SK-N-SH treated with all-trans-retinoic acid at 6 μM for 48 hours (cell line): ENCODE data around the gene SLC35D2.

ENCODE experiments used
- ATAC-seq: fragments of 200-7000 bp; cut with Tn5 transposase; 3 replicates; pipeline ENCODE4 v1.9.1; 2020; ENCODE audit warnings: mild to moderate bottlenecking, moderate library complexity
- ARNTL ChIP-seq: fragments of 450-650 bp; formaldehyde crosslinking; IDR thresholded peaks from 2 replicates; pipeline ENCODE4 v1.5.0; 2020; ENCODE audit warnings: low read depth, mild to moderate bottlenecking, moderate library complexity, borderline replicate concordance
- BACH2 ChIP-seq: fragments of 250-450 bp; sonication (Bioruptor Pico); IDR thresholded peaks from 2 replicates; pipeline ENCODE4 v1.9.0; 2021; ENCODE audit warnings: mild to moderate bottlenecking, borderline replicate concordance
- CSDC2 ChIP-seq: fragments of 250-450 bp; sonication (Bioruptor Pico); IDR thresholded peaks from 2 replicates; pipeline ENCODE4 v1.5.0; 2020; ENCODE audit warnings: mild to moderate bottlenecking, moderate library complexity
- CSRNP3 ChIP-seq: fragments of 250-450 bp; sonication (Bioruptor Pico); IDR thresholded peaks from 2 replicates; pipeline ENCODE4 v1.5.1; 2021; ENCODE audit warnings: mild to moderate bottlenecking, moderate library complexity
- ESRRG ChIP-seq: fragments of 250-450 bp; sonication (Bioruptor Pico); IDR thresholded peaks from 2 replicates; pipeline ENCODE4 v1.6.1; 2021; ENCODE audit warnings: mild to moderate bottlenecking
- GLIS3 ChIP-seq: fragments of 250-450 bp; sonication (Bioruptor Pico); IDR thresholded peaks from 2 replicates; pipeline ENCODE4 v1.5.0; 2020; ENCODE audit warnings: mild to moderate bottlenecking, moderate library complexity
- ISL1 ChIP-seq: fragments of 250-450 bp; sonication (Bioruptor Pico); IDR thresholded peaks from 2 replicates; pipeline ENCODE4 v2.1.2; 2022; ENCODE audit warnings: mild to moderate bottlenecking, moderate library complexity
- PATZ1 ChIP-seq: fragments of 250-450 bp; sonication (Bioruptor Pico); IDR thresholded peaks from 2 replicates; pipeline ENCODE4 v1.8.0; 2020; ENCODE audit warnings: mild to moderate bottlenecking, moderate library complexity, borderline replicate concordance
- PPARA ChIP-seq: fragments of 250-450 bp; sonication (Bioruptor Pico); IDR thresholded peaks from 2 replicates; pipeline ENCODE4 v1.5.0; 2020; ENCODE audit warnings: mild to moderate bottlenecking, borderline replicate concordance
- RARB ChIP-seq: fragments of 250-450 bp; sonication (Bioruptor Pico); IDR thresholded peaks from 2 replicates; pipeline ENCODE4 v1.8.0; 2021; ENCODE audit warnings: mild to moderate bottlenecking, moderate library complexity
- TCF4 ChIP-seq: fragments of 250-450 bp; sonication (Bioruptor Pico); IDR thresholded peaks from 2 replicates; pipeline ENCODE4 v1.8.0; 2021; ENCODE audit warnings: mild to moderate bottlenecking, moderate library complexity, borderline replicate concordance
- TOX ChIP-seq: fragments of 250-450 bp; sonication (Bioruptor Pico); IDR thresholded peaks from 2 replicates; pipeline ENCODE4 v1.8.0; 2021; ENCODE audit warnings: mild to moderate bottlenecking, moderate library complexity, borderline replicate concordance
- ZC3H10 ChIP-seq: fragments of 250-450 bp; sonication (Bioruptor Pico); IDR thresholded peaks from 2 replicates; pipeline ENCODE4 v1.5.1; 2021; ENCODE audit warnings: mild to moderate bottlenecking, moderate library complexity
- ZFP30 ChIP-seq: fragments of 450-650 bp; formaldehyde crosslinking; IDR thresholded peaks from 2 replicates; pipeline ENCODE4 v1.5.0; 2022; ENCODE audit warnings: mild to moderate bottlenecking, moderate library complexity
- ZNF565 ChIP-seq: fragments of 450-650 bp; formaldehyde crosslinking; conservative IDR thresholded peaks from 2 replicates; pipeline ENCODE4 v1.5.0; 2020; ENCODE audit warnings: low read depth, mild to moderate bottlenecking, moderate library complexity
- ZNF70 ChIP-seq: fragments of 450-650 bp; formaldehyde crosslinking; IDR thresholded peaks from 2 replicates; pipeline ENCODE4 v1.5.0; 2020; ENCODE audit warnings: mild to moderate bottlenecking, moderate library complexity
- ZNF8 ChIP-seq: fragments of 450-650 bp; formaldehyde crosslinking; IDR thresholded peaks from 2 replicates; pipeline ENCODE4 v1.5.0; 2020; ENCODE audit warnings: mild to moderate bottlenecking, moderate library complexity
- TF ChIP-seq, protein P1 (sequence below): fragments of 250-450 bp; sonication (Bioruptor Pico); IDR thresholded peaks from 2 replicates; pipeline ENCODE4 v1.5.1; 2020; ENCODE audit warnings: low read depth, mild to moderate bottlenecking, moderate library complexity
- TF ChIP-seq, protein P2 (sequence below): fragments of 250-450 bp; sonication (Bioruptor Pico); IDR thresholded peaks from 2 replicates; pipeline ENCODE4 v1.5.0; 2020; ENCODE audit warnings: mild to moderate bottlenecking, moderate library complexity
- TF ChIP-seq, protein P3 (sequence below): fragments of 250-450 bp; sonication (Bioruptor Pico); IDR thresholded peaks from 2 replicates; pipeline ENCODE4 v1.8.0; 2021; ENCODE audit warnings: low read depth, mild to moderate bottlenecking, moderate library complexity, borderline replicate concordance

SLC35D2 gene

DNA sequence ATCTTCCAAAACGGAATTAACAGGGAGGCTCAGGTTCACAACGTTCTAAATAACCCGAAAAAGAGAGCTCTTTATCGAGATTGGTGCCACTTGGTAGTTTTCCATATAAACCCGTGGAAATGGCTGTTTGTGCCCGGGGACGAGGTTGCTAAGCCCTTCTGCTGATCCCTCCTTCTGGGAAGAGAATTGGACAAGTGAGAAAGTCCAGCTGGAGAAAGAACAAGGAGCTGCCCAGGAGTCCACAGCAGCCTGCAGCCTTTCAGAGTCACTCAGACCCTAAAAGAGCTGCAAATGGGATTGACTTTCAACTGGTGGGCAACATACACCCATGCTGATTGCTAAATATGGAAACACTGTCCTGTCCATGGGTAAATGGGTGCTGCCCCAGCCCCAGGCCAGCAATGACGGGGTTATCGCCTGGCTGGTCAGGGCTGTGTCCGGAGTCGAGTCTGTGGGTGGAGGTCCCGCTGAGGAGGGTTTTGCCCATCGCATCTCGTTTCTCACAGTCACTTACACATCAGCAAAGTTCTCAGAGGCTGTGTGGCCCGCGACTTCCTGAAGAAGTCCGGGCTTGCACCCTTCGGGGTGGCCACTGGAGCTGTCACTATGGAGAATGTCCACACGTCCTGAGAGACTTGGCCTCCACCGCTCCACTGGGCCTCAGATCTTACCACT lies 40.8 kb downstream of the SLC35D2 start:
- no peak for ATAC-seq
- TF ChIP-seq ISL1 (no peak), RARB (no peak), ESRRG (CRISPR knock-in tag) (no peak), GLIS3 (CRISPR knock-in tag) (no peak), CSDC2 (CRISPR knock-in tag) (no peak), ZC3H10 (CRISPR knock-in tag) (no peak), PPARA (no peak), TOX (no peak), ZNF565 (CRISPR knock-in tag) (no peak), TCF4 (CRISPR knock-in tag) (no peak), ARNTL (CRISPR knock-in tag) (no peak), BACH2 (CRISPR knock-in tag) (no peak)
- TF ChIP-seq, protein P1, sequence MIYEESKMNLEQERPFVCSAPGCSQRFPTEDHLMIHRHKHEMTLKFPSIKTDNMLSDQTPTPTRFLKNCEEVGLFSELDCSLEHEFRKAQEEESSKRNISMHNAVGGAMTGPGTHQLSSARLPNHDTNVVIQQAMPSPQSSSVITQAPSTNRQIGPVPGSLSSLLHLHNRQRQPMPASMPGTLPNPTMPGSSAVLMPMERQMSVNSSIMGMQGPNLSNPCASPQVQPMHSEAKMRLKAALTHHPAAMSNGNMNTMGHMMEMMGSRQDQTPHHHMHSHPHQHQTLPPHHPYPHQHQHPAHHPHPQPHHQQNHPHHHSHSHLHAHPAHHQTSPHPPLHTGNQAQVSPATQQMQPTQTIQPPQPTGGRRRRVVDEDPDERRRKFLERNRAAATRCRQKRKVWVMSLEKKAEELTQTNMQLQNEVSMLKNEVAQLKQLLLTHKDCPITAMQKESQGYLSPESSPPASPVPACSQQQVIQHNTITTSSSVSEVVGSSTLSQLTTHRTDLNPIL (CRISPR knock-in tag): no peak
- TF ChIP-seq, protein P2, sequence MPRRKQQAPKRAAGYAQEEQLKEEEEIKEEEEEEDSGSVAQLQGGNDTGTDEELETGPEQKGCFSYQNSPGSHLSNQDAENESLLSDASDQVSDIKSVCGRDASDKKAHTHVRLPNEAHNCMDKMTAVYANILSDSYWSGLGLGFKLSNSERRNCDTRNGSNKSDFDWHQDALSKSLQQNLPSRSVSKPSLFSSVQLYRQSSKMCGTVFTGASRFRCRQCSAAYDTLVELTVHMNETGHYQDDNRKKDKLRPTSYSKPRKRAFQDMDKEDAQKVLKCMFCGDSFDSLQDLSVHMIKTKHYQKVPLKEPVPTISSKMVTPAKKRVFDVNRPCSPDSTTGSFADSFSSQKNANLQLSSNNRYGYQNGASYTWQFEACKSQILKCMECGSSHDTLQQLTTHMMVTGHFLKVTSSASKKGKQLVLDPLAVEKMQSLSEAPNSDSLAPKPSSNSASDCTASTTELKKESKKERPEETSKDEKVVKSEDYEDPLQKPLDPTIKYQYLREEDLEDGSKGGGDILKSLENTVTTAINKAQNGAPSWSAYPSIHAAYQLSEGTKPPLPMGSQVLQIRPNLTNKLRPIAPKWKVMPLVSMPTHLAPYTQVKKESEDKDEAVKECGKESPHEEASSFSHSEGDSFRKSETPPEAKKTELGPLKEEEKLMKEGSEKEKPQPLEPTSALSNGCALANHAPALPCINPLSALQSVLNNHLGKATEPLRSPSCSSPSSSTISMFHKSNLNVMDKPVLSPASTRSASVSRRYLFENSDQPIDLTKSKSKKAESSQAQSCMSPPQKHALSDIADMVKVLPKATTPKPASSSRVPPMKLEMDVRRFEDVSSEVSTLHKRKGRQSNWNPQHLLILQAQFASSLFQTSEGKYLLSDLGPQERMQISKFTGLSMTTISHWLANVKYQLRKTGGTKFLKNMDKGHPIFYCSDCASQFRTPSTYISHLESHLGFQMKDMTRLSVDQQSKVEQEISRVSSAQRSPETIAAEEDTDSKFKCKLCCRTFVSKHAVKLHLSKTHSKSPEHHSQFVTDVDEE (CRISPR knock-in tag): no peak

- no peak for ATAC-seq
- TF ChIP-seq PATZ1 (CRISPR knock-in tag) (no peak), ZC3H10 (CRISPR knock-in tag) (no peak), TCF4 (CRISPR knock-in tag) (no peak), ZNF70 (CRISPR knock-in tag) (no peak), GLIS3 (CRISPR knock-in tag) (no peak), ZFP30 (CRISPR knock-in tag) (no peak)
- TF ChIP-seq, protein P1 (CRISPR knock-in tag): no peak
- TF ChIP-seq, all 23 proteins: peak for 0
These were observed 42.8 kb downstream of the SLC35D2 start for GRCh38 chr9:96340707-96341106.

- ATAC-seq: no peak
- TF ChIP-seq ZNF70 (CRISPR knock-in tag): no peak
These were observed 45.2 kb downstream of the SLC35D2 start for GRCh38 chr9:96338299-96338698.

GRCh38 chr9:96333958-96334357 lies 49.6 kb downstream of the SLC35D2 start:
- no peak for ATAC-seq
- TF ChIP-seq TOX (no peak), TCF4 (CRISPR knock-in tag) (no peak), ZNF70 (CRISPR knock-in tag) (no peak), GLIS3 (CRISPR knock-in tag) (no peak), ARNTL (CRISPR knock-in tag) (no peak), PPARA (no peak), CSRNP3 (CRISPR knock-in tag) (no peak), ZNF8 (CRISPR knock-in tag) (no peak), ISL1 (no peak)
- TF ChIP-seq, protein P3, sequence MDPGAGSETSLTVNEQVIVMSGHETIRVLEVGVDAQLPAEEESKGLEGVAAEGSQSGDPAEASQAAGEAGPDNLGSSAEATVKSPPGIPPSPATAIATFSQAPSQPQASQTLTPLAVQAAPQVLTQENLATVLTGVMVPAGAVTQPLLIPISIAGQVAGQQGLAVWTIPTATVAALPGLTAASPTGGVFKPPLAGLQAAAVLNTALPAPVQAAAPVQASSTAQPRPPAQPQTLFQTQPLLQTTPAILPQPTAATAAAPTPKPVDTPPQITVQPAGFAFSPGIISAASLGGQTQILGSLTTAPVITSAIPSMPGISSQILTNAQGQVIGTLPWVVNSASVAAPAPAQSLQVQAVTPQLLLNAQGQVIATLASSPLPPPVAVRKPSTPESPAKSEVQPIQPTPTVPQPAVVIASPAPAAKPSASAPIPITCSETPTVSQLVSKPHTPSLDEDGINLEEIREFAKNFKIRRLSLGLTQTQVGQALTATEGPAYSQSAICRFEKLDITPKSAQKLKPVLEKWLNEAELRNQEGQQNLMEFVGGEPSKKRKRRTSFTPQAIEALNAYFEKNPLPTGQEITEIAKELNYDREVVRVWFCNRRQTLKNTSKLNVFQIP: no peak
- TF ChIP-seq, protein P2 (CRISPR knock-in tag): no peak
